HG02970 (cell line): Measurements from ENCODE around the gene SUSD1.

Experiments used
- ATAC-seq: cut with Tn5 transposase; IDR thresholded peaks from one replicate; pipeline ENCODE4 v1.9.1; 2021; ENCODE audit warnings: mild to moderate bottlenecking, moderate library complexity, moderate number of reproducible peaks; ENCODE audit not compliant: unreplicated experiment, low FRiP score

SUSD1 gene

DNA sequence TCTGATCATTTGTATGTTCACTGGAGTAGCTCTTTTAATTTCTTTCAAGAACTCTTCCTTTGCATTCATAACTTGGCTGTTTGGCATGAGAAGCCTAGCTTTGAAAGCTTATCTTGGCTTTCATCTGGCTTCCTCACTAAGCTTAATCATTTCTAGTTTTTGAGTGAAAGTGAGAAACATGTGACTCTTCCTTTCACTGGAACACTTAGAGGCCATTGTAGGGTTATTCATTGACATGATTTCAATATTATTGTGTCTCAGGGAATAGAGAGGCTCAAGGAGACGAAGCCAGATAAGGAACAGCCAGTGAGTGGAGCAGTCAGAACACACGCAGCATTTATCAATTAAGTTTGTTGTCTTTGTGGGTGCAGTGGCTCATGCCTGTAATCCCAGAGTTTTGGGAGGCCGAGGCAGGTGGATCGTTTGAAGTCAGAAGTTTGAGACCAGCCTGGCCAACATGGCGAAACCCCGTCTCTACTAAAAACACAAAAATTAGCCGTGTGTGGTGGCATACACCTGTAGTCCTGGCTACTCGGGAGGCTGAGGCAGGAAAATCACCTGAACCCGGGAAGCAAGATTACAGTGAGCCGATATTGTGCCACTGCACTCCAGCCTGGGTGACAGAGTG lies 180.2 kb downstream of the SUSD1 start:
- ATAC-seq, result peak; percentile 55

DNA sequence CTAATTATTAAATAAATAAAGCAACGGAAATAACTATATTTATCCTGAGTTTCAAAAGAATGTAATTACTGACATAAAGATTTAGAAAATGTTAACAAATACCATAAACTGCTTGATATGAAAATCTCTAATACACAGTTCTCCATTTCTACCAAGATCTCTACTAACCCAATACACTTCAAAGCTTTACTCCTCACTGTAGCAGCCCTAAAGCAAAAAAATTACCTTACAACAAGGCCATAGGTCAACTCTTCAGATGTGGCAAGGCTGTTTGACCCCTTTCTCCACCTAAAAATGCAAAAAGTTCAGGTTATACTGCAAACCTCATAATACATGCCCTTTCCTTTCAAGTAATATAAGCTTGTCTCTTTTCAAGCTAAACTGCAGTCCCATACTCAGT lies 181.8 kb downstream of the SUSD1 start:
- no peak for ATAC-seq

GRCh38 chr9:111992523-111992922 lies 182.6 kb downstream of the SUSD1 start:
- ATAC-seq, result peak; percentile 66

DNA sequence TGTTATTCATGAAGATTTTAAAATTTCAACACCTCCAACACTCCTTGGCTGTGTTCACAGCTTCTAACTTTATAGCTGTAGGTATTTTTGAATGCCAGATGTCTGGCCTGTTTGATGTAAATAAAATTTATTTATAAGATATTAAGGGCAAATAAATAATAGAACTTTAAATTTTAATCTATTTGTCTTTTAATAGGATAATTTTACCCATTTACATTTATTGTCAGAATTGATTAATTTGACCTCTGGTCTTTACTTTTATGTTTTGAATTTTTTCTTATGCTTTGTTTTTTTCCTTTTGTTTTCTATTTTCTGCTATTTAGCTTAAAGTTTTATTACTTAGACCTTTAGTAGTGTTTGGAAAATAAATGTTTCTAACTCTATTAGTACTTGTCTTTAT lies 183.9 kb downstream of the SUSD1 start:
- ATAC-seq, result no peak
